ENCODE data around the gene DUSP22.

DUSP22 gene

DNA sequence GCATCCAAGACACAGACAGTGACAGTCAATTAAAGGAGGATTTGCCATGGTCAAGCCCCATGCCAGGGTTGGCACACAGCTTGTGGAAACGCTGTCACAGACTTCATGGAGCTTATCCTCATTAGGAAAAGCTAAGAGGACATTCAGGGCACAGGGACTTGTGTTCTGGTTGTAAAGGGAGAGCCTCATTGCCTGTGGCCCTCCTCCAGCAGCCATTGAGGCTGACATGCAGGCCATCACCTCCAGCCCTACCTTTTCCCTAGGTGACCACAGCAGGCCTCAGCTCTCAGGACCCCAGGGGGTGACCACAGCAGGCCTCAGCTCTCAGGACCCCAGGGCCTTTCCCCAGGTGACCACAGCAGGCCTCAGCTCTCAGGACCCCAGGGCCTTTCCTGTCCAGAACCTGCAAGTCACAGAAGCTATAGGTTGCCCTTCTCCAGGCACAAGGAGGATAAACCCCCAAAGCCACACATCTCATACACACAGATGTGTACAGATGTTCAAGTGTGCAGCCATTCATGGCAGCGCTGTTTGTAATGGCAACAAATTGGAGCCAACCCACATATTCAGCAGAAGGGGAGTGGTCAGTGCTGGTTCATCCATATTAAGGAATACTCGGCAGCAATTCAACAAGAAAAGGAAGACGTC lies 26.1 kb downstream of the DUSP22 start:
- H4K8ac ChIP-seq (ENCODE audit: low read length), result no peak overlapping the region
- no peak overlapping the region for H3K14ac ChIP-seq (ENCODE audit: low read length in 2 of 2)
- H3K4me1 ChIP-seq (ENCODE audit: control insufficient read depth, insufficient read depth, low read depth, low read length), result no peaks in the 10 kb centered on the region
- no peak overlapping the region for H2BK12ac ChIP-seq (ENCODE audit: low read length in 2 of 2)
- H3K23ac ChIP-seq (ENCODE audit: low read length in 2 of 2), result no peak overlapping the region
- H3K4me3 ChIP-seq (ENCODE audit: insufficient read depth in 1 of 2, low read depth in 1 of 2, low read length in 2 of 2), result no peak overlapping the region
- no peak overlapping the region for H2BK5ac ChIP-seq (ENCODE audit: low read depth, low read length, poor library complexity, severe bottlenecking)
- H2BK15ac ChIP-seq (ENCODE audit: low read depth, poor library complexity, severe bottlenecking), result no peak overlapping the region
- DNase-seq, result no peak
- H3K27me3 ChIP-seq (ENCODE audit: control insufficient read depth in 1 of 2, insufficient read depth in 1 of 2, low read length in 2 of 2), result peaks cover 0 to 10% of the 10 kb centered on the region in 2 experiments
- no peak overlapping the region for H3K27ac ChIP-seq (ENCODE audit: low read length, poor library complexity, severe bottlenecking)
- H3K18ac ChIP-seq (ENCODE audit: low read depth in 1 of 2, low read length in 2 of 2), result no peak overlapping the region
- H2AFZ ChIP-seq (ENCODE audit: low read depth, low read length), result no peak overlapping the region
- H4K91ac ChIP-seq (ENCODE audit: low read length), result no peak overlapping the region
- H2AK5ac ChIP-seq (ENCODE audit: low read length, severe bottlenecking), result no peak overlapping the region
- no peaks in the 10 kb centered on the region for H3K36me3 ChIP-seq (ENCODE audit: control insufficient read depth in 1 of 2, insufficient read depth in 2 of 2, low read depth in 1 of 2, low read length in 2 of 2)
- peaks cover 19% of the 10 kb centered on the region for H3K79me1 ChIP-seq (replicated peaks; ENCODE audit: low read length, poor library complexity, severe bottlenecking)
- H3K9ac ChIP-seq (ENCODE audit: low read length), result no peak overlapping the region
- no peak overlapping the region for H3K4ac ChIP-seq (ENCODE audit: low read depth in 1 of 2, low read length in 2 of 2)
- no peak overlapping the region for H2BK120ac ChIP-seq (ENCODE audit: low read depth, low read length)
- H3K9me3 ChIP-seq (ENCODE audit: control insufficient read depth, low read length), result no peaks in the 10 kb centered on the region
- H3K4me2 ChIP-seq (ENCODE audit: low read length, poor library complexity, severe bottlenecking), result no peak overlapping the region
- WGBS, result 74% methylated on average over 3 of the region's 4 CpGs

DNA sequence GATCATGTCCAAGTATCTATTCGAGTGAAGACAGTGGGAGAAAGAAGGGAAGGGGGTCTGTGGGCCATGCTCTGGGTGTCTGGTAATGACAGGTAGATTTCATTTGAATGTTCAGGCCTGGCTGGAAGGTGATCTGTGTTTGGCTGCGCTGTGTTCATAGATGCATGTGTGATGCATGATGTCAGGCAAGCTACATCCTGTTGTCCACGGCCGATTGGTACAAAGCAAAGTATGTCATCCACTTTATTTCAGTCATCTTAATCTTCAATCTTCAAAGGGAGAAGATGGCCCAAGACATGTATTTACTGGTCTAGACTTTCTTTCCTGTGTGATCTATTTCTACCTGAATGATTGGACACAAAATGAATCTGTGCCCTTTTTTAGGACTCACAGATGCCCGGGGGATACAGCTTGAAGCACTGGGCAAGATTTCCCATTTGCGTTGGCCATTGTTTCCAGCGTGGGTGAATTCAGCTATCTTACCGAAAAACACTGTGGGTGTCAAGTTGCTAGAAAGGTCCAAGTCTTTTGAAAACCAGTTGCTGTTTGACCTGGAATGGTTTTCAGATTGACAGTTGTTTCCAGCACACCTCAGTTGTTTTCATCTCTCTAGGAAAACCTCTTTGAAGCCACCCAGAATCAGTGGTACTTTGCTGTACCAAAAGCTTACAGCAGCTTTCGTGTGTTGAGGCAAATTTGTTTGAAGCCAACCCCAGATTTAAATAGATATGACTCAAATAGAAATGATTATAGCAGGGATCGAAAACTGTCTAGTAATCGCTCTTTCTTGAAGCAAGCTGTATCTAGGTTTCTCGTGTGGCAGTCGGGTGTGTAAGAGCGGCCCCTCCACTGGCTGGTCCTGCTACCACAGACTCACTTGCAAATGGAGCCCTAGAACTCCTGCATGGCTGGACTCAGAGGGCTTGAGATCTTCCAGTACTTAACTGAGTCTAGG lies 27.2 kb downstream of the DUSP22 start:
- H3K4ac ChIP-seq (ENCODE audit: low read depth in 1 of 2, low read length in 2 of 2), result no peak overlapping the region
- no peaks in the 10 kb centered on the region for H3K9me3 ChIP-seq (ENCODE audit: control insufficient read depth, low read length)
- peaks cover 0 to 20% of the 10 kb centered on the region in 2 experiments for H3K27me3 ChIP-seq (ENCODE audit: control insufficient read depth in 1 of 2, insufficient read depth in 1 of 2, low read length in 2 of 2)
- no peak overlapping the region for H2BK12ac ChIP-seq (ENCODE audit: low read length in 2 of 2)
- H4K8ac ChIP-seq (ENCODE audit: low read length), result no peak overlapping the region
- H2BK120ac ChIP-seq (ENCODE audit: low read depth, low read length), result no peak overlapping the region
- peaks cover 5% of the 10 kb centered on the region for H3K4me1 ChIP-seq (ENCODE audit: control insufficient read depth, insufficient read depth, low read depth, low read length)
- no peak for DNase-seq
- no peak overlapping the region for H3K9ac ChIP-seq (ENCODE audit: low read length)
- H3K4me3 ChIP-seq (ENCODE audit: insufficient read depth in 1 of 2, low read depth in 1 of 2, low read length in 2 of 2), result no peak overlapping the region
- H3K4me2 ChIP-seq (ENCODE audit: low read length, poor library complexity, severe bottlenecking), result no peak overlapping the region
- WGBS, result 84% methylated on average over 14 of the region's 14 CpGs
- H3K14ac ChIP-seq (ENCODE audit: low read length in 2 of 2), result no peak overlapping the region
- peaks cover 16% of the 10 kb centered on the region for H3K79me1 ChIP-seq (replicated peaks; ENCODE audit: low read length, poor library complexity, severe bottlenecking)
- no peak overlapping the region for H3K27ac ChIP-seq (ENCODE audit: low read length, poor library complexity, severe bottlenecking)
- H2AFZ ChIP-seq (ENCODE audit: low read depth, low read length), result no peak overlapping the region
- no peaks in the 10 kb centered on the region for H3K36me3 ChIP-seq (ENCODE audit: control insufficient read depth in 1 of 2, insufficient read depth in 2 of 2, low read depth in 1 of 2, low read length in 2 of 2)
- H3K18ac ChIP-seq (ENCODE audit: low read depth in 1 of 2, low read length in 2 of 2), result no peak overlapping the region
- no peak overlapping the region for H4K91ac ChIP-seq (ENCODE audit: low read length)
- no peak overlapping the region for H2AK5ac ChIP-seq (ENCODE audit: low read length, severe bottlenecking)
- no peak overlapping the region for H3K23ac ChIP-seq (ENCODE audit: low read length in 2 of 2)
- no peak overlapping the region for H2BK15ac ChIP-seq (ENCODE audit: low read depth, poor library complexity, severe bottlenecking)
- no peak overlapping the region for H2BK5ac ChIP-seq (ENCODE audit: low read depth, low read length, poor library complexity, severe bottlenecking)

DNA sequence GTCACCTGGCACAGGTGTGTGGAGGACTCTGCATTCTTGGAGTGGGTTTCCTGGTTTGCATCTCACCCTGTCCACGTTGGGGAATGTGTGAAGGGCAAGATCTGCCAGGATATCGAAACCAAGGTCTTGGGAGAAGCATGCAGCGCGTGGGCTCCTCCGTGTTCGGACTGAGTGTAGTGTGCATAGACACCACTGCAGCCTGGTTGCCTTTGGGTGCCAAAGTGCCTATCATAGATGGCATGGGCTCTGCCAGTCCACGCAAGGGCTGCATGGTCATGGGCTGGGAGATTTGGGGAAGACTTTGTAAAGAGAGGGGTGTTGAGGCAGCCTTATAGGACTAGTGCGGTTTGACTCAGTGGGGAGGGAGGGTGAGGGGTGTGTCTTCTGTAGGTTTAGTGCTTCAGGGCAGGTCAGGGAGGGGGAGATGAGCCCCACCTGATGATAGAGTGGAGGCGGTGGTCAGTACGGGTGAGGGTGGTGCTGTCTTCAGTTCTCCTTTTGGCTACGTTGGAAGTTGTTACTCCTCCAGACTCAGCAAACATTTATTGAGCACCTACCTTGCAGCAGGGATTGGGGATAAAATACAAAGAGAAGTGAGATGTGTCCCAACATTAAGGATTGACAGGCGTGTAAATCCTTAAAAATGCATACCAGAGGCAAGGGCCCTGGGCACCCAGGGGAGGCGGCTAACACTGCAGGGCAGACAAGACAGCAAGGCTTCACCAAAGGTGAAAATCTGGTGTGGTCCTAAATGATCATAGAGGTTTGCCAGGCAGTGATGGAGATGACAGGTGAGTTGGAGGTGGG lies 28.3 kb downstream of the DUSP22 start:
- Histone ChIP-seq H3K27me3 (ENCODE audit: control insufficient read depth in 1 of 2, insufficient read depth in 1 of 2, low read length in 2 of 2) (peaks cover 0 to 24% of the 10 kb centered on the region in 2 experiments), H3K4me1 (ENCODE audit: control insufficient read depth, insufficient read depth, low read depth, low read length) (peaks cover 9% of the 10 kb centered on the region), H3K79me1 (replicated peaks; ENCODE audit: low read length, poor library complexity, severe bottlenecking) (peaks cover 11% of the 10 kb centered on the region), H2BK120ac (ENCODE audit: low read depth, low read length) (no peak overlapping the region), H2BK15ac (ENCODE audit: low read depth, poor library complexity, severe bottlenecking) (no peak overlapping the region), H3K9me3 (ENCODE audit: control insufficient read depth, low read length) (no peaks in the 10 kb centered on the region), H4K91ac (ENCODE audit: low read length) (no peak overlapping the region), H2AK5ac (ENCODE audit: low read length, severe bottlenecking) (no peak overlapping the region), H3K14ac (ENCODE audit: low read length in 2 of 2) (no peak overlapping the region), H3K23ac (ENCODE audit: low read length in 2 of 2) (no peak overlapping the region), H3K4me2 (ENCODE audit: low read length, poor library complexity, severe bottlenecking) (no peak overlapping the region), H3K4me3 (ENCODE audit: insufficient read depth in 1 of 2, low read depth in 1 of 2, low read length in 2 of 2) (no peak overlapping the region), H4K8ac (ENCODE audit: low read length) (peak overlapping the region; percentile 31), H3K4ac (ENCODE audit: low read depth in 1 of 2, low read length in 2 of 2) (no peak overlapping the region), H3K9ac (ENCODE audit: low read length) (no peak overlapping the region), H3K27ac (ENCODE audit: low read length, poor library complexity, severe bottlenecking) (no peak overlapping the region), H3K18ac (ENCODE audit: low read depth in 1 of 2, low read length in 2 of 2) (no peak overlapping the region), H2AFZ (ENCODE audit: low read depth, low read length) (no peak overlapping the region), H3K36me3 (ENCODE audit: control insufficient read depth in 1 of 2, insufficient read depth in 2 of 2, low read depth in 1 of 2, low read length in 2 of 2) (no peaks in the 10 kb centered on the region), H2BK12ac (ENCODE audit: low read length in 2 of 2) (no peak overlapping the region), H2BK5ac (ENCODE audit: low read depth, low read length, poor library complexity, severe bottlenecking) (no peak overlapping the region)
- DNase-seq, result no peak
- 88% methylated on average over 12 of the region's 13 CpGs for WGBS

DNA sequence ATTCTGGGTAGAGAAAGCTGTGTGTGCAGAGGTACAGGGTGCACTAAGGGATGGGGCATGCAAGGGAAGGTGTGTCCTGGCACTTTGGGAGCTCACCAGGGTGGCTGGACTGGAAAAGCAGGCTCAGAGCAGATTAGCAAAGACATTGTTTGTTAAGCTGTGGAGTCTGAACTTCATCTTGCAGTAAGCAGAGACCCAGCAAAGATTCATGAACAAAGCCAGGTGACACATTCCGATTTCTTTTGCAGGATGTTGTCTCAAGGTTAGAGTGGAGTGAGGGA lies 28.8 kb downstream of the DUSP22 start:
- no peak overlapping the region for H2AFZ ChIP-seq (ENCODE audit: low read depth, low read length)
- peak overlapping the region; percentile 31 for H4K8ac ChIP-seq (ENCODE audit: low read length)
- WGBS, result 82% methylated on average over 1 of the region's 1 CpG

More for the DNA sequence above, 28.8 kb downstream of the DUSP22 start:
- Histone ChIP-seq H3K36me3 (ENCODE audit: control insufficient read depth in 1 of 2, insufficient read depth in 2 of 2, low read depth in 1 of 2, low read length in 2 of 2) (no peaks in the 10 kb centered on the region), H3K27me3 (ENCODE audit: control insufficient read depth in 1 of 2, insufficient read depth in 1 of 2, low read length in 2 of 2) (peaks cover 0 to 24% of the 10 kb centered on the region in 2 experiments), H3K27ac (ENCODE audit: low read length, poor library complexity, severe bottlenecking) (no peak overlapping the region), H2BK5ac (ENCODE audit: low read depth, low read length, poor library complexity, severe bottlenecking) (no peak overlapping the region), H2BK15ac (ENCODE audit: low read depth, poor library complexity, severe bottlenecking) (no peak overlapping the region), H2BK12ac (ENCODE audit: low read length in 2 of 2) (no peak overlapping the region), H2AK5ac (ENCODE audit: low read length, severe bottlenecking) (no peak overlapping the region), H2BK120ac (ENCODE audit: low read depth, low read length) (no peak overlapping the region), H3K4ac (ENCODE audit: low read depth in 1 of 2, low read length in 2 of 2) (no peak overlapping the region), H4K91ac (ENCODE audit: low read length) (no peak overlapping the region), H3K18ac (ENCODE audit: low read depth in 1 of 2, low read length in 2 of 2) (no peak overlapping the region), H3K4me1 (ENCODE audit: control insufficient read depth, insufficient read depth, low read depth, low read length) (peaks cover 9% of the 10 kb centered on the region), H3K4me3 (ENCODE audit: insufficient read depth in 1 of 2, low read depth in 1 of 2, low read length in 2 of 2) (no peak overlapping the region), H3K23ac (ENCODE audit: low read length in 2 of 2) (no peak overlapping the region), H3K9ac (ENCODE audit: low read length) (no peak overlapping the region), H3K79me1 (replicated peaks; ENCODE audit: low read length, poor library complexity, severe bottlenecking) (peaks cover 11% of the 10 kb centered on the region), H3K14ac (ENCODE audit: low read length in 2 of 2) (no peak overlapping the region), H3K4me2 (ENCODE audit: low read length, poor library complexity, severe bottlenecking) (no peak overlapping the region), H3K9me3 (ENCODE audit: control insufficient read depth, low read length) (no peaks in the 10 kb centered on the region)
- no peak for DNase-seq
